ENCODE measurements around the gene PAQR5.

PAQR5 gene

DNA sequence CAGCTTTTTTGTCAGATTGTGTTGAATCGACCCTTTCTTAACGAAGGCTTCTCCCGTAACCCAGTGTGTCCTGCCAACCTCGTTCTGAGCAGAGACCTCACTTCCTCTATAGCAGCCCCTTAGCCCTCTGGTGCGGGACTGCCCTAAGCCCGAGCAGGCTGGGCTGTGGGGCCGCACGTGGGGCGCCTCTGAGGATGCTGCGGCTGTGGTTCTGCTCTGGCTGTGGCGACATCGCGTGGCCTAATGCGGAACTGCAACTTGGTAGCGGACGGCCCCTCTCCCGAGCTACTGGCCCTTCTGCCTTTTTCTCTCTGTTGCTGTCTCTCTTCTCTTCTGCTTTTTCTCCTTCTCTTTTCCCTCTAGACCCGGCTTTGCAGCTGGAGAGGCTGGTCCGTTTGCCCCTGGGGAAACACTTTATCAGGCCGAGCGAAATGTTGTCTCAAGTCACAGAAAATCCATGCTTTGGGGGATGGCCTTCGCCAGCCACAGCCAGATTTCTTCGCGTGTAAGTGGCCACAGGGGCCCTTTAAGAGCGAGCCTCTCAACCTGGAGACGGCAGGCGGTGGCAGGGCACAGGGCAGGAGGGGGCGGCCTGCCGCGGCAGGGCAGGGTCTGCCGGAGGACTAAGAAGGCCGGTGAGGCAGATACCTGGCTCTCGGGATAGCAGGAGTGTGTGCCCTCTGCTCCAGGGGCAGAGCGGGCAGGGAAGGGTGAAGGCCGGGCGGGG lies 96.0 kb downstream of the PAQR5 start:
- DNase-seq, result peak; percentile 47 to 74

DNA sequence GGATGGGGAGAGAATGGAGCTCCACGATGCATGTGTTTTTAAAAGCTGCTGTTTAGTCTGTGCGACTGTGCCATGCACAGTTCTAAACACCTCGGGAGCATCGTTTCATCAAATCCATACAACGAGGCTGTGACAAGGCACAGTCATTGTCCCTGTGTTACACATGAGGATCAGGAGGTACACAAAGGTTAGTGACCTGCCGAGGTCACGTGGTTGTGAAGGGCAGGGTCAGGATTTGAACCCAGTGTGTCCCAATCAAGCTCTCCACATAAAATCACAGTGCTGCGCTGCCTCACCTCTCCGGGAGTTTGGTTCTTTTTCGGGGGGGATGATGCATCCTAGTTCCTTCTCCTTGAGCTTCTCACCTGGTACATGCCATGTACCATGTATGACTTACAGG lies 96.7 kb downstream of the PAQR5 start:
- no peak for DNase-seq

DNA sequence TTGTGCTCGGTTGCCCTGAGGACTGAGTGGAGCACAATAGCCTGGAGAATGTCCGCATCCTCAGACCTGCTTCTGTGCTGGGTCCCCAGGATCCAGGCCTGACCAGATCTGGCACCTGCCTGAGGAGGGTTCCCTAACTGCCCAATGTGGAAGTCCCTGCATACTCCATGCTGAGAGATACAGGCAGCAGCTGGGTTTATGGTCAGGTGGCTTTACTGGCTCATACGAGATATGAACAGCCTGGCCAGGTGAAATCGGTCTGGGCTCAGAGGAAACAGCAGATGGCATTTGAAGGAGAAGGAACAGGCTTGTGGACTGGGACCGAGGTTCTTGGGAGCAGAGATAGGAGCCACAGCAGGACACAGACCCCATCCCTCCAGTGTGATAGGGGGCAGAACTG lies 97.3 kb downstream of the PAQR5 start:
- DNase-seq, result no peak

DNA sequence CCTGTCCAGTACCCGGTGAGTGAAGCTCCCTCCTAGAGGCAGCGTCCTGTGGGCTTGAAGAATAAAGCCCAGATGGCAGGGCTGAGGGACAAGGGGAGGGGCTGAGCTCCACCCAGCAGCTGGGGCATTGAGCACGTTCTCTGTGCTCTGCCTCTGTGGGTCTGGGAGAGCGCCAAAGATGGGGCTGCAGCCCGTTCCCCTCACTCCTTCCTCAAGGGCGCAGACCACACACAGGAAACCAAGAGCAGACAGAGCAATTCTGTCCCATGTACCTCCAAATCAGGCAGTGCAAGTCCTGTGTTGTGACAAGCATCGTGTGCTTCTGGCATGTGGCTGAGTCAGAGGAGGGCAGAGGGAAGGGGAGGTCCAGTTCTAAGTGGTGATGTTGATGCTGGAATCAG lies 99.8 kb downstream of the PAQR5 start:
- DNase-seq, result no peak

DNA sequence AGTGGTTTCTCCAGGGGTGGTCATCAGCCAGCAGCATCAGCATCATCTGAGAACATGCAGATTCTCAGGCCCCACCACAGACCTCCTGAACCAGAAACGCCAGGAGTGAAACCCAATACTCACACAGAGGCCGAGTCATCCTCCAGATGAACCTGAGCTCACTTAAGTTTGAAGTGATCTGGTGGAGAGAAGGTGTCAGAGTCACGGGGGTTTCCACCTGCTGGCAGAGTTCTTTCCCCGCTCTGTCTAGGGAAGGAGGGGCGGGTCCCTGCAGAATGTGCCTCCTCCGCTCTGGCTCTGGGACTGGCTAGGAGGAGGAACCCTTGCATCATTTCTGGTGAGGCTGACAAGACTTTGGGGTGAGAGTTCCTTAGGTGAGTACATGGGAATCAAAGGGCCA lies 102.1 kb downstream of the PAQR5 start:
- no peak for DNase-seq

DNA sequence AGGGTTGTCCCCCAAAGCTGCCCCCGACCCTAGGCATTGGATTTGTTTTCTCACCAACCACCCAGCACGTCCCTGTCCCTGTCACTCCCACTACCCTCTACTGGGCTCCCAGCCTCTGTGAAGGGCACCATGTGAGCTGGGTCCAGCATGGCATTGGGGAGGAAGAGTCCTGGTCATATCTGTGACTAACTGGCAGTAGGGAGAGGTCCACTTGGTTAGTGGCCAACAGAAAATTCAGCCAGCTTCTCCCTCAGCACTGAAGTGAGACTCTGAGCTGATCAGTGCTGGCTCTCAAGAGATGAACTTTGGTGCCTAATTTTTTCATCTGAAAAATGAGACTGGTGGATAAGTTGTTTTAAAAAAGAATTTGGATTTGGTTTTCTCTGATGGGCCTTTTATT lies 104.1 kb downstream of the PAQR5 start:
- DNase-seq, result no peak

DNA sequence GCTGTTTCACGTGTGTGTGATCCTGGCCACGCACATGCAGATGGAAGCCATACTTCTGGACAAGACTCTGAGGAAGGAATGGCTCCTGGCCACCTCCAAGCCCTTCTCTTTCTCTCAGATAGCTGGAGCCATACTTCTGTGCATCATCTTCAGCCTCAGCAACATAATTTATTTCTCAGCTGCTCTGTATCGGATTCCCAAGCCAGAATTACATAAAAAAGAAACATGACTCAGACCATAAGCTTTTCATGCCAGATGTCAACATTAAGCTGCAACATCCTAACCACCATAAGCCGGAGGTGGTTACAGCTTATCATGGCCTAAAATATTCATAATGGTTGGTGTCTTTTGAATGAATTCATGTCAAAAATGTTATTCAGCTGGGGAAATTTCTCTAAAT lies 104.9 kb downstream of the PAQR5 start:
- DNase-seq, result no peak

DNA sequence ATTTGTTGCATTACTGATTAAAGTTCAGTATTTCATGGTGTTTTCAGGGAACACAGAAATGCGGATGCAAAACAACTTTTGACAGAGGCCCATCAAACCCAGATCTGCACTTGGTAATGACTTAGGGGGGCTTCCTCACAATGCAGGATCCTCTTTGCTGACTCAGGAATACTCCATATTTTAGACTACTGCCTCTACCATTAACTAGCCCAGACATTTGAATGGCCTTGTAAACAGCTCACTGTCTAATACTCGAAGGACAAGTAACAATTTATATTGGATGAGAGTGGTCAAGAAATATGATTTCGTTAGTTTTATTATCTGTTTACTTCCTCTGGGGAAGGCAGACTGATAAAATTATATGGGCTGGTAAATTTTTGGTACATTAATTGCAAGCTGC lies 106.4 kb downstream of the PAQR5 start:
- no peak for DNase-seq

DNA sequence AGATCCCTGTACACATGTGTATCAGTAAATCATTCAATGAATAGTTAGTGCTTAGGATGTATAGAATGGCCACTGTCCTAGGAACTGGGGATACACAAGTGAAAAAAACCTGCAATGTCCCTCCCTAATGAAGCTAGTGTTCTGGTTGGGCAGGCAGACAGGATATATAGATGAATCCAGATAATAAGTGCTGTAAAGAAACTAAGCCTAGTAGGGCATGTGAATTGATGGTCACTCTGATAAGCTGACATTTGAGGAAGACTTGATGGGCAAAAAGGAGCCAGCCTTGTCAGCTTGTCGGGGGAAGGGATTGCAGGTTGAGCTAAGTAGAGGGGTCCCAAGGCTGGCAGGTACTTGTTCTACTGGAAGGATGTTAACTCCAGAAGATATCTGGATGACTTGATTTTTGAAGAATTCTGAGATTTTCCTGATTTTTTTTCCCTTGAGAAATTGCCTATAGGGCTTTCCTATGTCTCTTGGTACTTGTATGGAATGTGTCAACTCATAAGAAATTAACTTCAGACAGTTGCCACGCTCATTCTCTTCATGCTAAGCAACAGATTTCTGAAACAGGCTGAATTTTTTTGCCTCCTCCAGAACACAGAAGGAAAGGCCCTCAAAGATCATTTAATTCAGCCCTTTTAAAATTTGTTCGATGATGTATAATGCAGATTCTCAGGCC lies 109.1 kb downstream of the PAQR5 start:
- DNase-seq, result no peak

DNA sequence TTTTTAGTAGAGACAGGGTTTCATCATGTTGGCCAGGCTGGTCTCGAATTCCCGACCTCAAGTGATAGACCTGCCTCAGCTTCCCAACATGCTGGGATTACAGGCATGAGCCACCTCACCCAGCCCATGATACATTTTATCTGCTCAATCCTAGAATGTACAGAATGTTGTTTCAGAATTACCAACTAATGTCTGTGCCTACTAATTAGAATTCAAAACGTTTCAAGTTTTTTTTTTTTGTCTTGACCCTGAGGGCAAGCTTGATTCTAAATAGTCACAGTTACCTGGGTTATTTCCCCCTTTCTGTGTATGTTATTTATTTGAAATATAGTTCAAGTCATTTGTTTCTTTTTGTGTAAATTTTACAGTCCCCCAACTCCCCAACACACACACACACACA lies 110.1 kb downstream of the PAQR5 start:
- no peak for DNase-seq

DNA sequence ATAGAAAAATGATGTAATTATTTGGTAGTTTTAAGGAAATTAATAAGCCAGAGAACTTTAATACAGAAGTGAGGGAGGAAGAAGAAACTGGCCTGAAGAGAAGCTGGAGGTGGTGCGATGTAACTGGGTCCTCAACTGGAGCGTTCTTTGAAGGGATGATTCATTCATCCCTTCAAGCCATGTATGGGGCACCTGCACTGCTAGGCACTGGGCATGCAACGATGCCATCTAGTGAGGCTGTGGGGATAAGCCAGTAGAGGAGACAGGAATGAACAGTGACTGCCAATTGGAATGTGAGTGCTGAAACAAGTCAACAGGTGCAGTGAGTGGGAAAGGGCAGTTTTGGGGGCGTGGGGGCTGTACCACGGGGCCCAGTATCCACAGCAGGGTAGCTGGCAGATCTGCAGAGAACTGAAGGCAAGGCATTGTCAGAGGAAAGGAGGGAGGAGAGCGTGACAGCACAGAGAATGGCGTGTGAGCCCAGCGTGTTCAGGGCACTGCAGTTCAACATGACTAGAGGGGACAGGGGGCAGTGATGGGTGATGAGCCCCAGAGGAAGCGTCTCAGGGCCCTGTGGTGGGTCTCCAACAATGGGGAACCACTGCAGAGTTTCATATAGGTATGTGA lies 111.6 kb downstream of the PAQR5 start:
- peak in 1 of 2 donors; percentile 4 for DNase-seq

DNA sequence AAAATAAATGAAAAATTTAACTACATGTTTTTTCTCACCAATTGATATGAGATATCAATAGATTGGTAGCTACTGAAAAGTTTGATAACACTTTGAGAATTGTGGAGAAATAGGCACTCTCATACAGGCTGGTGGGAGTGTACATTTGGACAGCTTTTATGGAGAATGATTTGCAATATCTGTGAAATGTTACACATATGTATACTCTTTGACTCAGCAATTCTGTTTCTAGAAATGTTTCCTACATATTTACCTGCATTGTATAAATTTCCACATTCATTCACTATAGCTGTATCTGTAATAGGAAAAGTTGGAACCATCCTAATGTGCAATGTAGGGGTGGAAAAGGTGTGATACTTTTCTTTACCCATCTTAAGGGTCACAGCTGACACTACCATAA lies 113.6 kb downstream of the PAQR5 start:
- DNase-seq, result no peak

DNA sequence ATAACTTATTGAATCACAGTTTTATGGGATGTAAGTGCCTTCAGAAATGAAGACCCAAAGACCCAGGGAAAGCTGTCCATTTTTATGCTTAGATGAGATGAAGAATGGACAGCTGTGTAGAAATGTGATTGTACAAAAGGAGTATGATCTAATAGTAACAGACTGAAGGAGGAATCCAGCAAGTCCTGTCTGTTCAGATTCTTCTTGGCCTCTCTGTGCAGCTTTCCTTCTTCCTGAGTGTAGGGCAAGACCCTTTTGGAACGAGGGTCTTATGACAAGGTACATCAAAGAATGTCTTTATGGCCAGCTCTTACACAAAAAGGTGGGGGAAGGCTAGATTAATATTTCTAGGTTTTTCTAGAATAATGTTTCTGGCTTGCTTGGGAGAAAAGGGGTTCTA lies 114.0 kb downstream of the PAQR5 start:
- DNase-seq, result no peak

DNA sequence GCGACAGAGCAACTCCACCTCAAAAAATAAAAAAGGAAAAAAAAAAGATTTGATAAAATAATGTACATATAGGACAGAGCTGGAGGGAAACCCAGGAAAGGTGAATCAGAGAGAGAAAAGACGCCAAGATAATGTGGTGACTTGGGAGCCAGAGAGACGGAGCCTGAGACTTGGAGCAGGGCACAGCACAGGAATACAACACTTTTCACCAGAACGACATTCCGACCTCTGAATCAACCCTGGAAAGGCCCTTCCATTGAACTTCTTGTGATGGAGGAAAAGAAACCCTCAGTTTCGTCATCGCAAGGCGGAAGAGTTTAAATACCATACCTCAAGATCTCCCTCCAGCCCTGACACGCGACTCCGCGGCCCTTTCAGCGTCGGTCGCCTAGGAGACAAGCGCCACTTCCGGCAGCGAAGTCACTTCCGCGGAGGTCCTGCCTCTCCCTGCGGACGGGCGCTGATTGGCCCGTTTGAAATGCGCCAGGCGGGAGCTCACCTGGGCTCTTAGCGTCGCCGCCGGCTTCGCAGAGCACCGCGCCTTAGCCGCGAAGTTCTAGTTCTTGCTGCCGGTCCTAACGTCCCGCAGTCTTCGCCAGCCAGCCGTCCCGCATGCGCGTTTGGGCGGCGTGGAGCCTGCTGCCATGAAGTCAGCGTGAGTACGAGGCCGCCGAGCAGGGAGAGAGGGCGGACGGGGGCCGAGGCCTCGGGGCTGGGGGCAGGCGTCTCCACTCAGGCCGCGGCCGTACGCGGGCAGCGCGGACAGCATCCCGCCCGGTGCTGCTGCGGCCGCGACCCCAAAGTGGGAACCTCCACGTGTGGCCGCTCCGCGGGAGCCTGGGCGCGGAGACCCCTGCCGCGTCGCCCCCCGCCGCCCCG lies 115.3 kb downstream of the PAQR5 start, which contains the start of gene KIF23:
Gene KIF23, plus strand, starts transcription at position 528 of the 879 bp plus-strand sequence. Its CDS starts 117 bp downstream, at position 645.
- DNase-seq, result peak; percentile 67 to 74

DNA sequence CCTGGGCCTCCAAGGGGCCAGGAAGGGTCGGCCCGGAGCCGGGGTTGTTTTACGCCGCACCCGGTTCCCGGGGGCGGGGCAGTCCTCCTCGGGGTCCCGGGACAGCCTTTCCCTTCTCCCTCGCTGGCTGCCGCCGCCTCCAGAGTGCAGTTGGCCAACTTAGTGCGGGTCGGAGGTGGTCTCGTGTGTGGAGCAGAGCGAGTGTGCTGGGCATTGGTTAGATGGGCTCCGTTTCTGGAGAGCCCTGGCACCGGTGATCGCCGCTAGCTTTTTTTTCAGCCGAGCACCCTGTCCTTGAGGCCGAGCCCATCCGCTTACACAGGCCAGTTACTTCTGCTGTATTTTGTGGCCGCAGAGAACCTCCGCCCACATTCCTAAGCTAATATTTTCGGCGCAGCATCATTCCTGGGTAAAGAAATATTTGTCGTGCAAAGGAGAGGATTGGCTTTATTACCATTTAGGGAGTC lies 116.0 kb downstream of the PAQR5 start:
- DNase-seq, result no peak

DNA sequence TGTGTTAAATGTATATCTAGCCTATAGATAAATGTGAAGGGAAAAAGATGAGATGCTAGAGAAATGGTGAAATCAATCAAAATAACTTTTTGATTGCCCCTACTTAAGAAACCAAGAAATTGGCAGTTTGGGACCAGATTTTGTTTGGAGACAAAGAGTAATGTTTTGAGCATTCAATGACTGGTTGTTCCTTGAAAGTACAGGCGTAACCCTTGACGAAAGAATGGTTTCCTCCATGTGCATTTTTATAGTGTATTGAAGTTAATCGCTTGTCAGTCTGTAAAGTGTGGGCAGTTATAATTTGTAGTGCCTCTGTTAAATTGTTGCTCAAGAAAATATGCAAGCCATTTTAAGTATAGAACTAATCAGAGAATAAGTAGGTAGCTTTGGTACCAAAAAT lies 116.7 kb downstream of the PAQR5 start:
- no peak for DNase-seq

DNA sequence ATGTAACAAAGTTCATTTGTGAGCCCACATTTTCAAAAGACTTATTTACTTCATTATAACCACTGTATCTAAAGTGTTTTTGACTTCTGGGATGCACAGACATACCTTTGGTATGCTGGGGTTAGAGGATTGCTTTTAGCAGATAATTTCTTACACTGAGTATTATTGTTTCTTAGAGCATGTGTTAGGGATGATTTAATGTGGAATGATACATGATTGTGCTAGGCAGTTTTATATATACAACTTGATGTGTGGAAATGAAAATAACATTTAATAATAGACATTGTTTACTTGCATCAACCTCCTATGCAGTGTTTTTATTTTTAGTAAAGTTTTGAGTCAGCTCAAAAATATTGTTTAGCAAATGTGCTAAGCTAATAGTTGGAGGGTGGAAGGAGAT lies 118.9 kb downstream of the PAQR5 start:
- DNase-seq, result no peak

DNA sequence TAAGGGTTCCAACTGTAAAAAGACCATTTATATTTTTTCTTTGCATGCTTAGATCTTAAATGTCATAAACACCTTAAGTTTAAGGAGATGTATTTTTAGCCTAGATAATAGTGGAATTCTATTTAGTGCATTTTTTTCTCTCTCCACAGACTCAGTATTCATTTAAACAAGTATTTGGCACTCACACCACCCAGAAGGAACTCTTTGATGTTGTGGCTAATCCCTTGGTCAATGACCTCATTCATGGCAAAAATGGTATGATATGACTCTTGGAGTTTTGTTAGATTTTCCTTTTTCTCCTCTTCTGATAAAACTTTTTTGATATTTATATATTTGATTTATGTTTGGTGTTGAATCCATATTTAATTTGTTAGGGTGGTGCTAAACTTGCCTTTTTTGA lies 122.8 kb downstream of the PAQR5 start:
- DNase-seq, result no peak

DNA sequence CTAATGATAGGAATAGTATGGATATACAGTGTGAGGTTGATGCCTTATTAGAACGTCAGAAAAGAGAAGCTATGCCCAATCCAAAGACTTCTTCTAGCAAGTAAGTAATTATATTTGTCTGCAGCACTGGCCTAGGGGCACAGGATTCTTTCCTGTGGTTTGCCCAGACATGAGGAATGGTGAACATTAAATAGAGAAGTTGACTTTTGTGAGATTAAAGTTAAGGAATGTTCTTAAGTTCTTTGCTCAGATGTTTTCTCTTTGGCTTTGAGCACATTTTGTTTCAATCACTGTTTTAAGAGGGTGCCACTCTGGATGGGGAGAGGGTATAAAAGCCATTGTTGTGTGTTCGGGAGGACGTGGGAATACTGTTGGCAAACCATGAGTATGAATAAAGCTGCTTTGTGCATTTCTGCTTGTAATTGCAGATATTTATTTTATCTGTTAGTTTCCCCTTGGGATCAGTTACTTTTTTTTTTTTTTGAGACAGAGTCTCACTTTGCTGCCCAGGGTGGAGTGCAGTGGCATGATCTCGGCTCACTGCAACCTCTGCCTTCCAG lies 123.7 kb downstream of the PAQR5 start:
- DNase-seq, result no peak

DNA sequence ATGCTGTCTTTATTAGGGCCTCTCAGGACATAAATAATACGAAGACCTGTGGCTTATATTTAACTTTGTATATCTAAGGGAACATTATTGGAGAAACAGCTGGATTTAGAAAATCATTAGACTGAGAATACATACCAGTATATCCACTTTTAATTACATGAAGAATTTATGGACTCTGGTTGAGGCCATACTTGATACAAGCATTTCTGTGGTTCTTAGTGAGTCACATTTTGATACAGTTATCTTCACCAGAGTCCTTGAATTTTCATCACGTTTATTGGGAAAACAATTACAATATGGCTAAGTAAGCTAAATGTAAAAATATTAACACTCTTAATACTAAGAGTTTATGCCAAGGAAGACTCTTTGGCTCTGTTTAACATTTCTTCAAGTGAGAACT lies 125.3 kb downstream of the PAQR5 start:
- DNase-seq, result no peak

DNA sequence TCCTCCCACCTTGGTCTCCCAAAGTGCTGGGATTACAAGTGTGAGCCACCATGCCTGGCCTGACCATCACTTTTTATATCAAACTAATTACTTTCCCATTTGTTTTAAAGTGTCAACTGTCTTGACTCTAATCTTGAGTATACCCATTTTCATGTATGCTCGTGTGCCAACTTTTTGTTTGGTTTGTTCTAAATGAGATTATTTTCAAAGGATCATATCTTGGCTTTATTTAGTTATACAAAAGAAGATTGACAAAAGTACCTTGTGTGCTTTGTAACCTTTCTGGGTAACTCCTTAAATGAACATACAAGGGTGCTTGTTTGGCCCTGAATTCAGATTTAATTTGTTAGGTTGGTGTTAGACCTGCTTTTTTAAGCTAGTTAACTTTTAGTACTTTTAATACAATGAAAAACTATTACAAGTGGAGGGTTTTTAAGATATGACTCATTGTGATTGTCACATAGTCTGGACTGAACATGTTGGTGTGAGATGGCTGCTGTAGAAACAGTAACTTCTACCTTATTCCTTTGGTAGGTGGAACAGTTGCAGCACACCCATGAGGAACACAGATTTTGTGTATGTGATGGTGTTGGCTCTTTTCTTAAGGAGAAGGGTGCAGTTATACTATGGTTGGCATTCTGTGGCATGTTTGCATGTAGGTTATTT lies 126.2 kb downstream of the PAQR5 start:
- no peak for DNase-seq

DNA sequence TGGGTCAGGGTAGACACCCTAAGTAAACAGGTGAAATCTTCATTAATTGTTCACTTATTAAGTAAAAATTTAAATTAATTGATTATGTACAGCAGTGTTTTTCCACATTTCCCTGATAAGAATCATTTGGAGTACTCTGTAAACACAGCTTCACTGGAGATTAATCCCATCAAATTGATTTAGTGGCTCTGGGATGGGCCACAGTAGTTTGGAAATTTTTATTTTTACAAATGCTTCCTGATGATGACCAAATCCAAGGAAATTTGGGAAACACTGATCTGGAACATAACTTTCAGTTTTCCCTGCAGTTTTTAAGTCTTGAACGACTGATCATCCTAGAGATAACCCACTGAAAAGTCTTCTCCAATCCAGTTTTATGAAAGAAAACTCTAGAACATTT lies 135.1 kb downstream of the PAQR5 start:
- no peak for DNase-seq

Measured in hippocampal formation (tissue), 2 donors.